HK-2 (cell line): Measurements from ENCODE around the gene TNRC6C.
"Not testable (repeated sequence)": the region's sequence is repeated elsewhere in the genome, so short reads cannot be mapped to it uniquely, and the experiment has no call there.

Experiments used
- DNase-seq: peaks from one replicate; pipeline ENCODE4 v3.0.0-alpha.2; 2018; ENCODE audit not compliant: unreplicated experiment

The TNRC6C gene

GRCh38 chr17:77929871-77930436 lies 28.5 kb upstream of the TNRC6C start:
- no peak for DNase-seq

DNA sequence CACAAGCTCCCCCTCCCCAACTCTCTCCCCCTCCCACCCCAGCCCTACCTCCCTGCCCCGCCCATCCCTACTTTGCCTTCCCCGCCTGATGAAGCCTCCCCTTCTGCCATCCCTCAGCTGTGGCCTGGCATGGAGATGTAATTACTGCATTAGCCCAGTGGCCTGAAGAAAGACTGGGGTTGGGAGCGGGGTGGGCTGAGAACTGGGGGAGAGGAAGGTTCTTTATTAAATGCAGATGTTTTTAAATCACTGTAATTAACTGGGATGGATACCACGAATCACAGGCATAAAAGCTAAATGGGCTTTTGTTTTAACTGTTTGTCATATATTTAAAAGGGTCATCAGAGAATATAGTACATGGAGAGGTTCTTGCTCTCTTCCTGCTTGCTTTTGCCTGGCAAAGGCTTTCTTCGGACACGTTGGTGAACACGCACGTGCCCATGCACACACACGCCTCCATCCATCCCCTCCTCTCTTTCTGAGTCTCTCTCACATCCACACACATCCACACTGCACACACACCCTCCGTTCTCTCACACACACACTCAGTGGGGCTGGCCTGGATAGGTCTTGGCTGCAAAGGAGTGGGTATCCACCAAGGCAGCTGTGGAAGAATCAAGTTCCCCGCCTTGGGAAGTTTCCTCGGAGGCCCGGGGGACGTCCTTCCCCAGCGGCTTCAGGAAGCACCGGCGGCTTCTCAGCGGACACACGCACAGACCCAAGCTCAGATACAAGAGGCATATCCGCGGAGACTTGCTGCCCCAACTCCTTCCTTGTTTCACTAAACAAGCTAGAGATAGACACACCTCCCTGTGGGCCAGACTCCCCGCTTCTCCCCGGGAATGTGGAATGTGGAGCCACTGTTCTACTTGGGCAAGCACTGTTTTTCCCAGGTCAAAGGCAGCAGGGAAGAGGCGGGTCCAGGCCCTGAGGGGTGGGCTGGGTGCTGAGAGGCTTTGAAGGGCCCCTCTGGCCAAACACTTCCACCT lies 27.4 kb upstream of the TNRC6C start:
- no peak for DNase-seq

DNA sequence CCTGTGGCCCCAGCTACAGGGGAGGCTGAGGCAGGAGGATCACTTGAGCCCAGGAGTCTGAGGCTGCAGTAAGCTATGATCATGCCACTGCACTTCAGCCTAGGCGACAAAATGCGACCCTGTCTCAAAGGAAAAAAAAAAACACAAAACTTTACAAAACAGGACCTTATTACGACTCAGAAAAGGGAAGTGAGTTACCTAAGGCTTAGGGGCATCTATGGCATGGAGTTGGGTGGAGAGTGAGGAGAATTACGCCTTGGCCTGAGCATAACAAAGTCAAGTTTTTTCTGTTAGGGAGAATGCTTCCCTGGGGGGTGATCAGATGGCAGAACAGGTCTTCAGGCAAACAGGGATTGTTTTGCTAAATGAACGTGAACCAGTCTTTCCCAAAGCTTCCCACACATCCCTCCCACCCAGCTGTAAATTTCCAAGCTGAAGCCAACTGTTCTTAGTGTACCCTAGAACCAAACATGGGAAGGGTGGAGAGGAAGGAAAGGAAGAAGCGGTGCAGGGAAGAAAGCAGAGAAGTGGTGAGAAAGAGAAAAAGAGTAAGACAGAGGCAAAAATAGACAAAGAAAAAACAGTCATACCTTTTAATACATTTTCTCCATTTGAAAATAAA lies 24.6 kb upstream of the TNRC6C start:
- DNase-seq: no peak

DNA sequence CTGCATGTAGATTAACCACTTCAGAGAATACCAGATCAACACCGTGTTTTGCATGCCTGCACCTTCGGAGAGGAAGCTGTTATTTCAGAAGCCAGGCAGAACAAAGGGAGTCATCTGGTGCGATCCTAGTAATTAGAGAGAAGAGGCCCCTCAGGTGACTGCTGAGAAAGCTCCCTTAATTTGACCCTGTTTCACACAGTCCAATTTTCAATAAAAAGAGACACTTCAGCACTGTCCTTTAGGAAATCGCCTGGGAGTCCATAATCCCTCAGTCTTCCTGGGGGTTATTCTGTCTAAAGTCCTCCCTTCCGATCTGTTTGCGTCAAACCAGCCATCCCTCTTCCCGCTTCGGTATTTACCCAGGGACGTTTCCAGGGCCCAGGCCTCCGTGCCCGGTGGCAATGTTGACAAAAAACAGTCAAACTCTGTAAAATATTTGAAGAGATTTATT lies 23.4 kb upstream of the TNRC6C start:
- DNase-seq: no peak

- not testable (repeated sequence) for DNase-seq
These were observed 22.8 kb upstream of the TNRC6C start for GRCh38 chr17:77935744-77936143.

DNA sequence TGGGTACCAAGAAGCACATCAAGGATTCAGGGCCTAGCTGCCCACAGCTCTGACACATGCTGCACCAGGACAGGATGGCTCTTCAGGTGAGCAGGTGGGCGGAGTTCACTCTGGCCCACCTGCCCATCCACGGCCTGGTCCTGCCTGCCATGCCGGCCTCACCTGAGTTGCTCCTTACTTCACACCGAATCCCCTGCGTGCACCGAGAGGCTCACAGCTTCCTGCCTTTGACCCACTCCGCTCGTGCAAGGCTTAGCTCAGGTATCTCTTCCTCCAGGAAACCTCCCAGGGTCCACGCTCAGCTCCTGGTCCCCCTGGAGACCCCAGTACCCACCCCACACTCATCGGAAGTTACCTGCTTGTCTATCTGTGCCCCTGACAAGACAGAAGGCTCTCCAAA lies 21.6 kb upstream of the TNRC6C start:
- DNase-seq: no peak

DNA sequence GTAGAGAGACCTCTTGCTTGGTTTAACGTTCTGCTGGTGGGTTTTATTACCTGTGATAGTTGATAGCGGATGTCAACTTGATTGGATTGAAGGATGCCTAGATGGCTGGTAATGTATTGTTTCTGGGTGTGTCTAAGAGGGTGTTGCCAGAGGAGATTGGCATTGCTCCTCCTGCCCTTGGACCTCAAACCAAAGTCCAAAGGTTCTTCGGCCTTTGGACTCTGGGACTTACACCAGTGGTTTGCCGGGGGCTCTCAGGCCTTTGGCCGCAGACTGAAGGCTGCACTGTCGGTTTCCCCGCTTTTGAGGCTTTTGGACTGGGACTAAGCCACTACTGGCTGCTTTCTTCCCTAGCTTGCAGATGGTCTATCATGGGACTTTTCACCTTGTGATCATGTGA lies 17.5 kb upstream of the TNRC6C start:
- DNase-seq: no peak

DNA sequence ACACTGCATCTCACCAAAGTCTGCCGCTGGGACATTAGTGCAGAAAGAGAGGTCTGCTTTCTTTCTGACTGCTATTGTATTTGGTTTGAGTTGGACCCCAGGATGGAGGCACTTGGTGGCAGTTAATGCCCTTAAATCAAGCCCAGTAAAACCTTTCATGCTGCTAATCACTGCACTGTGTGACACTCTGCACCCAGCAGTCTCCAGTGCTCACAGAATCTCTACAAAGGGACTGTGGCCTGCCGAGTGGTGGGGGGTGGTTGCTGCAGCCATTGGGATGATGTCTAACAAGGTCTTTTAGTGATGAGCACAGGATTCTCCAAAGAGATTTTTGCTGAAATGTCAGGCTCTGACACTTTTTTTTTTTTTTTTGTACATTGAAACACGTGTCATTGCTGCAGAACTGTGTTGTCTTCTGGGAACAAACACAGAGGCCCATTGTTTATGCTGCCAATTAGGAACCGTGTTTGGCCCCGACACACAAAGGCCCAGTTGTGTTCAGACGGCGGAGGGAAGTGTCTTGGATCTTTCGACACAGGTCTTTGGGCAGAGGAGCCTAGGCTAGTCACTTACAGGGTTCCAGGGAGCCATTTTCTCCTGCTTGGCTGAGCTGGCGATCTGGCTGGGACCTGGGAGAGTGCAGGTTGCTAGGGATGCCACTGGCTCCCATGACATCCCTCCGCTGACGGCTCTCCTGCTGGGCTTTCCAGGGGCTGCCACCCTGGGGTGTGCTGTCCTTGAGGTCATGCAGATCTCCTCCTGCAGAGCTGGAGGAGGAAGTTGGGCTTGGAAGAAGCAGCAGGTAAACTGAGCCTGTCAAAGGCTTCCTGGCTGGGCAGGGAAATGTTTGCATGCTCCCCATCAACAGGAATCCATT lies 16.2 kb upstream of the TNRC6C start:
- DNase-seq: no peak

DNA sequence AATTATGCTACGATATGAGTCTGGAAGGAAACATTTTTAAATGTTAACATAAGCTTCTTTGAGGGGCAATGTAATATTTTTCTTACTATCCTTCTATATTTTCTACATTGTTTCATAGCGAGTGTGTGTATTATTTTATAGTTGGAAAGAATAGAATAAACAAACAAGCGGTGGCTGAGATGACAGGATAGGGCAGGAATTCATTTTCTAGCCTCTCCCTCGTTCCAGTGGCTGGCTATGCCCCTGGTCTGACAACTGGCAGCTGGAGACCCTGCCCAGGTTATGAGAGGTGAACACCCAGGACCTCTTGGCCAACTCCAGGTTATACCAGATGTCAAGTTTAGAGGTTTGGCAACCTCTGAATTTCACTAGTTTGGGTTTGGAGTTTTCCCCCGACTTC lies 14.5 kb upstream of the TNRC6C start:
- DNase-seq: no peak

GRCh38 chr17:77944390-77945222 lies 13.9 kb upstream of the TNRC6C start:
- DNase-seq: no peak

DNA sequence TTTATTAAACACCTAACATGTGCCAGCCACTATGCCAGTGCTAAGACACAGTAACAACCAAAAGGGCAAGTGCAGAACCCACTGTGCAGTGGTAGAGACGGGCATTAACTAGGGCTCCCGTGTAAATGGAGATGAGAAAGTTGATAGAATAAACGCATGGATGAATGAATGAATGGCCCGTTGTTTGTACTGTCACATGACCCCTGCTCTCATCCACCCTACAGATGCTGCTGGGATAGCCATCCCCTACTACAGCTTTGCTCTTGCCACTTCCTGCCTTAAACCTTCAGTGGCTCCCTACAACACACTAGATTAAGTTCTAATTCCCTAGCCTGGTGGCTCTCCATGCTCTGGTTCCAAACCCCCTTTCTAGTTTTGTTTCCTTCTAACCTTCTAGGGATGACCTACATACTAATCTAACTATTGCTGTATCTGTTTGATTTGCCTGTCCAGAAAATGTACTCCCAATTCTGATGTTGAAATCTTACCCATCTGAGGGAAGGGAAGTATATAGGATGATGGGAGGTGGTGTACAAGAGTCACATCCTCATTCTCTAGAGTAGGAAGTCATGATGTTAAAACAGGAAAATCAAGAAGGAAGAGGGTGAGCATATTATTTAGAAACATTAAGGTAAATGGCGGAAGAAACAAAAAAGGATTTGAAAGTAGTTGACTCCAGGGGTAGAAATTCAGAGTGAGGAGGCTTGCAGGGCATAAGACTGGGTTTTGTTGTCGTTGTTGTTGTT lies 11.4 kb upstream of the TNRC6C start:
- no peak for DNase-seq

DNA sequence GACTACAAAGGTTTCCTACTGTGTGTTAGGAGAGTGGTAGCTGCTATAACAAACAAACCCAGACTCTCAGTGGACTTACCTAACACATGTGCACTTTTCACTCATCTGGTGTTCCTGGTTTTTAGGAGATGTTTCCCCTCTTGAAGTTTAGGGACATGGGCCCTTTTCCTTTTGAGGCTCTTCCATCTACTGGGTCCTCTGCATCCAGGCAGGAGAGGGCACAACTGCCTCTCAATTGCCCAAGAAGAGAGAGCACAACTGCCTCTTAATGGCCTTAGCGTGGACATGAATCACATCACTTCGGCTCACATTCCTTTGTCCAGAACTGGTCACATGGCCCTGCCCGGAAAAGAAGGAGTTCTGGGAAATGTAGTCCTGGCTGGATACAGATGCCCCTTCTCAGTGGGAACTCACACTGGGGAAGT lies 9.8 kb upstream of the TNRC6C start:
- peak; percentile 29 for DNase-seq

DNA sequence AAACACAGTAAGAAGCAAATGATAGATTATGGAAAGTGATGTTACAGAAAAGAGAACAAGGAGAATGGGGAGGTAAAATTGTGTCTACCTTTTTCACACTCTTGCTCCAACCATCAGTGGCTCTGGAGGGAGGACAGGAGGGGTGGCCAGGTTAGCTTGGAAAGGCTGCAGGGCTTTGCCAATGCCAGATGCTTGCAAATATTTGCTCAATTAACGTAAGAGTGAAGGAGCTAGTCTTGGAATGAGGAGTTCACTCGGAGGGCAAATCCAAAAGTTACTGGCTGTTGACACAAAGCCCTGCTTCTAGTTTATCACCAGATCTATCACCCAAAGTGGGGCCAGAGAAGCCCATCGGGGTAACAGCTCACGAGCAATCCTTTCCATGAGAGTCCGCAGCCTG lies 7.4 kb upstream of the TNRC6C start:
- DNase-seq: no peak

GRCh38 chr17:77952368-77952767 lies 6.1 kb upstream of the TNRC6C start:
- DNase-seq: no peak

DNA sequence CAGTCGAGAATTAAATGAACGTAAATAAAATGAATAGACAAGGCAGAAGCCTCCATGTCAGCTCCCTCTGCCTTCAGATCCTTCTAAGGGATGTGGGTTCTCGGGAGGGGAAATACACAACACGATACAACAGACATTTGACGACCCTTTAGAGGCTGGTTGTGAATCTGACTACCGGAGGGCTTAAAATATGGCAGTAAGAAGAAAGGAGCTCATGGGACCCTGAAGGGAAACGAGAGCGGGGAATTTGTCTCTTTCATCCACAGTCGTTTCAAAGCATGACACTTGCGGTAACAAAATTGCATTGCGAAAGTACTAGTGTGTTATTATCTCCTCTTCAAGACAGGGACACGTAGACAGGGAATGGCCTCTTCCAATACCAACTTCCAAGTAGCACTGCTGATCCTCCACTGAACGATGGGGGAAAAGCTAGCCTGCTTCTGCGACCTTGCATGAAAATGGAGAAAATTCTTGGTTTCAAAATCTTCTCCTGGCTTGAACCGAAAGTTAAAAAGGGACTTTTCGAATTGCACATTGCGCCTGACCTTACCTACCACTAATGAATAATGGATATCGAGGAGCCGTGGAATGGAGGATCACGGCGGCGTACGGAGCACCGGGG lies 1.2 kb upstream of the TNRC6C start:
- no peak for DNase-seq

GRCh38 chr17:77958716-77959125 lies 218 bp downstream of the TNRC6C start:
- DNase-seq: no peak

DNA sequence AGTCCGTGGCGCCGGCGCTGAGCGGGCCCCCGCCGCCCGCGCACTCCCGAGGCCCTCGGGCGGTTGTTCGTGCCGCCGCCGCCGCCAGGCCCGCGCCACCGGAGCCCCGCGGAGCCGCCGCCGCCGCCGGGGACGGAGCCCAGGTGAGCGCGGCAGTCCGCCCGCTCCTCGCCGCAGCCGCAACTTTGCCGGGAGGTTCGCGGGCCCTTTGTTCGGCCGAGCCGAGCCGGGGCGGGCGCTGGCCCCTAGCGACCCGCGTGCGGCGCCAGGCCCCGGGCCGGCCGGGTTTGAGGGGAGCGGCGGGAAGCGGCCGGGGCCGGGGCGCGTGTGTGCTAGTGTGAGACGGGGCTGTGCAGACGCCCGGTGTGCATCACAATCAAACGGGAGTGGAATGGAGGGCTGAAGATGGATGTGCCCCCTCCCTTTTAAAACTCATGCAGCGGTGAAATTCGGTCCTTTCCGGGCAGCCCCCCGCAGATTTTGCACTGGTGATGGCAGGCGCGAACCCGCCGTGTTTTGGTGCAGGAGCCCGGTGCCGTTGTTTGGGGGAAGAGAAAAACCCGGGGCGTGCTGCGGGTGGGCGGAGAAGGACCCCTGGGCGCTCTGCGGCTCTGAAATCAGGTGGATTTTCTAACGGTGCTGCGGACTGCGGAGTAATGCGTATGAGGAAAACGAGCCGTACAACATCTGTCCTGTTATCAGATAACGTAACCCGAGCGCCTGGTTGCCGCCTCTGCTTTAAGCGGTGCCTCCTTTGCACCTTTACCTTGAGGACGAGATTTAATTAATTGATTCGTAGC lies 823 bp downstream of the TNRC6C start:
- DNase-seq: peak; percentile 24

DNA sequence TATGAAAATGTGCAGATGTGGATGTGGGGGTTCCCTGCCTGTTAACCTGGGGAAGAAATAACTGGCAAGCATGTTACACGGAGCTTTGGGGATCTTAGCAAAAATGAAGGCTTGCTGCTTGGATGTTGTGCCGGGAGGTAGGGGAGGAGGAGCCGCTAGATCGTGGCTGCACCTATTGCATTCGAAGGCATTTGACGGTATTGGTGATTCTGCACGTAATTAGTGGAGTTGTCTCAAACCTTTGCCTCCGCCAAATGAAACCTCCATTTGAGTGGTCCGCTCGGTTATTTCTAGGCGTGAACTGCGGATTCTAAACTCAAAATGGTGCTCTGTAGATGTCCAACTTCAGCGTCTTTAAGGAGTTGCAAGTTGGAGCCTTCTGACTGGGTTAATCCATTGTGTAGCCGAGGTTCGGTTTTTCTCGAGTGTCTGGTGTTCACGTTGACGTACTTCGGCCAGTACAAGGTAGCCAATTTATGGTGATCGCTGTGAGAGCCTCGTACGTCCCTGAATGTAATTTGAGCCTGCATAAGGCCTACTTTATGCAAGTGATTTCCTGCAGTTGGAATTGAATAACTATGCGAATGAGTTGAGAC lies 1.5 kb downstream of the TNRC6C start:
- no peak for DNase-seq
